IPS-15b (cell line): Measurements from ENCODE around the gene FIBP.

Source experiments
- H3K27me3 ChIP-seq: one replicate; pipeline ENCODE4 v1.6.1; 2013; ENCODE audit warnings: low read length; ENCODE audit not compliant: control insufficient read depth, insufficient read depth
- H3K36me3 ChIP-seq: one replicate; pipeline ENCODE4 v1.6.1; 2013; ENCODE audit warnings: low read length; ENCODE audit not compliant: control insufficient read depth, insufficient read depth
- H3K4me1 ChIP-seq: one replicate; pipeline ENCODE4 v1.6.1; 2013; ENCODE audit warnings: mild to moderate bottlenecking, low read length; ENCODE audit not compliant: control insufficient read depth, insufficient read depth
- H3K4me3 ChIP-seq: one replicate; pipeline ENCODE4 v1.5.1; 2013; ENCODE audit warnings: low read depth, low read length
- H3K9ac ChIP-seq: one replicate; pipeline ENCODE4 v1.6.1; 2013; ENCODE audit warnings: low read depth, mild to moderate bottlenecking, low read length
- H3K9me3 ChIP-seq: one replicate; pipeline ENCODE4 v1.6.1; 2013; ENCODE audit warnings: mild to moderate bottlenecking, low read length; ENCODE audit not compliant: control insufficient read depth, insufficient read depth

The FIBP gene

DNA sequence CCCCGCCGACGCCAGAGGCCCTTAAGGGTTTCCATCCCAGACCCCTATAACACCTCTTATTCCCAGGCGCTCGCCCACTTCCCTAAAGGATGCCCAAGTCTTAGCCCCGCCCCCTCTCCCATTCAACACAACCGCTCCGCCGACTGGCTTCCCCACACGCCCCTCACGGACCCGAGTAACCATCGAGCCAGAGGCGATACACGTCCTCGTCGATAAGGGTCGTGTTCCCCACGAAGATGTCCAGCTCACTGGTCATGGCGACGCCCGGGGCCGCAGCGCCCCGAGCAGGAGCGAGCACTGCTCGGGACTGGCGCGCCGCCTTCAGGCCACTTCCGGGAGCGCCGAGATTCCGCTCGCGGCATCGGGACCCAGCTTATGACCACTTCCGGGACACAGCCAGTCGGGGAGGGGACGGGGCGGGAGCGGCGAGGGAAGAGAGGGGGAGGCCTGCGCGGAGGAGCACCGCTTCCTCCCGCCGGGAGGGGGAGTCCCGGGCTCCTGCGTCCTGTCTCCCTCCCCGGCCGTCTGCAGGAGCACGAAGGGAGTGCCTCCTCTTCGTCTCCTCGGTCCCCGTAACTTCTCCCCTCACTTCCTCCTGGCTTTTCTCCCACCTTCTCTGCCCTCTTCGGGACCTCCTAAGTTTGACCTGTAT is at the start of gene FIBP:
TSS of gene FIBP (minus strand) at position 309 of the 652 bp plus-strand sequence. CDS start at position 256, 53 bp downstream.
- H3K4me1 ChIP-seq: peaks cover 10% of the 10 kb centered on the region
- peak within 1 kb of the TSS; percentile 76 for H3K9ac ChIP-seq
- H3K4me3 ChIP-seq: peak within 1 kb of the TSS; percentile 96
- peaks cover 19% of the 10 kb centered on the region for H3K27me3 ChIP-seq
- H3K36me3 ChIP-seq: peaks cover 22% of the 10 kb centered on the region
- no peaks in the 10 kb centered on the region for H3K9me3 ChIP-seq

DNA sequence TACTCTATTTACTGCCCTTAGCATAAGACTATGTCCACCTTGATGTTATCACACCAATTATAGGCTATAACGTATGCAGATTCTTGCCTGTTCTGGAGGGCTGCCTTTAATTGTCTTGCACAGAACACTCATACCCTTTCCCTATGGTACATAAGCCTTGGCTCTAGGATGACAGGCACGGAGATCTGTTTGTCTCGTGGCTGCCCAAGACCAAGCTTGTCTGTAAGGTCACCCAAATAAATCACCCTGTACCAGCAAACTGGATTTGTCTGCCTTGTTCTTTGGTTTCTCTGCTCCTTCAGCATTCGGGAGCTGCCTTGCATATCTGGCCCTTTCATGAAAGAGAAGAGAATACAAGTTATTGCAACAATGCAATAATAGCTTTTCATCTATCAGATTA is 49.5 kb upstream of the FIBP start:
- H3K9me3 ChIP-seq: no peaks in the 10 kb centered on the region
- peaks cover 5% of the 10 kb centered on the region for H3K4me1 ChIP-seq
- no peak overlapping the region for H3K9ac ChIP-seq
- no peaks in the 10 kb centered on the region for H3K27me3 ChIP-seq
- no peaks in the 10 kb centered on the region for H3K36me3 ChIP-seq
- no peak overlapping the region for H3K4me3 ChIP-seq

DNA sequence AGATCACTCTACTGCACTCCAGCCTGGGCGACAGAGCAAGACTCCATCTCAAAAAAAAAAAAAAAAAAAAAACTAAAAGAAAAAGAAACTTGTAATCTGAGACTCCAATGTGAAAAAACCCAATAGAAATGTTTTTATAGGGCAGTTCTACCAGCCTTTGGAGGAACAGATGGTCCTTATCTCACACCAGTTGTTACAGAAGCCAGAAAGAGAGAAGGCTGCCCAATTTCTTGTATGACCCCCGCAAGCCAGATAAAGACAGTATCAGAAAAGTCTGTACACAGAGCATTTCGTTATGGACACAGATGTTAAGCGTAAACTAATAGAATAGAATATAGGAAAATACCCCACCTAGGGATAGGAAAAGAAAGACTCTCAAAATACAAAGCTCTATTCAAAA is 45.7 kb upstream of the FIBP start:
- no peak overlapping the region for H3K4me3 ChIP-seq
- H3K4me1 ChIP-seq: peaks cover 2% of the 10 kb centered on the region
- no peak overlapping the region for H3K9ac ChIP-seq
- H3K9me3 ChIP-seq: no peaks in the 10 kb centered on the region
- no peaks in the 10 kb centered on the region for H3K27me3 ChIP-seq
- H3K36me3 ChIP-seq: no peaks in the 10 kb centered on the region

DNA sequence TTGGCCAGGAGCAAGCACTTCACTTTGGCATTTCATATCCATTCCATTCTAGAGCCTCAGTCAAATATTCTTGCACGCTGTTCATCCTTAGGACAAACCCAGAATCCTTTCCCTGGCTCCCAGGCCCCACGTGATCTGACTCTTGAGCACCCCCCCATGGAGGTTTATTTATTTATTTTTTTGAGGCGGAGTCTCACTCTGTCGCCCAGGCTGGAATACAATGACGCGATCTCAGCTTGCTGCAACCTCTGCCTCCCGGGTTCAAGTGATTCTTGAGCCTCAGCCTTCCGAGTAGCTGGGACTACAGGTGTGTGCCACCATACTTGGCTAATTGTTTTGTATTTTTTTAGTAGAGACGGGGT is 44.3 kb upstream of the FIBP start:
- H3K4me3 ChIP-seq: peak overlapping the region; percentile 20

DNA sequence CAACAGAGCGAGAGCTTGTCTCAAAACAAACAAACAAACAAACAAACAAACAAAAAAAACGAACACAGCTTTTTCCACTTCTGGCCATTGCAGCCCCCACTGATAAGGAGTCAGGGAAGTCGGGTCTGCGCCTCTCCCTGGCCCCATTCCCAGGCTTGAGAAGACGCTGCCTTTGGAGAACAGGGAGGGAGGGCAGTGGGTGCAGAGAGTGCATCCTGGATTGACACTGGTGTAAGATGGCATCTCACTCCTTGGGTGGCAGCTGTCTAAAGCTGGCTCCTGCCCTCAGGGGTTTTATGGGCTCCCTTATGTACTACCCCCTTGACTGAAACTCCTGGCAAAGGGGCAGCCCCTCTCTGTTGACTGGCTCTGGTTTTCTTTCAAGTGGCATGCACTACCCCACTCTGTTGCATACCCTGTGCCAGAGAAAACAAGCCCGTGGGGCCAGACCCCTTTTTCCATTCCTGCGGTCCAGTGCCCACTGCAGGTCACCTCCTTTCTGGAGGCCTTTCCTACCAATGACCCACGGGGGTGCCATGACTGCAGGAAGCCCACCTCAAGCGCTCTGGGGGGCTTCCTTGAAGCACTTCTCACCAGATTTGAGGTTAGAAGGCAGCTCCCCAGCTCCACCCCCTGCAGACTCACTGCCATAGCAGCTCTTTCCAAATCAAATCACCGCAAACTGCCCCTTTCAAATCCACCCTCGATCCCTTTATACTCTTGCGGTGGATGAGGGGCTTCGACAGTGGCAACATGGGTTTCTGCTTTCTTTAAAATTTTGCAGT is 43.7 kb upstream of the FIBP start:
- Histone ChIP-seq H3K27me3 (no peaks in the 10 kb centered on the region), H3K4me1 (peaks cover 6% of the 10 kb centered on the region), H3K9me3 (no peaks in the 10 kb centered on the region), H3K4me3 (peak overlapping the region; percentile 20), H3K9ac (no peak overlapping the region), H3K36me3 (no peaks in the 10 kb centered on the region)

More for the DNA sequence above, 44.3 kb upstream of the FIBP start:
- no peaks in the 10 kb centered on the region for H3K9me3 ChIP-seq
- no peaks in the 10 kb centered on the region for H3K27me3 ChIP-seq
- H3K36me3 ChIP-seq: no peaks in the 10 kb centered on the region
- peaks cover 5% of the 10 kb centered on the region for H3K4me1 ChIP-seq
- no peak overlapping the region for H3K9ac ChIP-seq

DNA sequence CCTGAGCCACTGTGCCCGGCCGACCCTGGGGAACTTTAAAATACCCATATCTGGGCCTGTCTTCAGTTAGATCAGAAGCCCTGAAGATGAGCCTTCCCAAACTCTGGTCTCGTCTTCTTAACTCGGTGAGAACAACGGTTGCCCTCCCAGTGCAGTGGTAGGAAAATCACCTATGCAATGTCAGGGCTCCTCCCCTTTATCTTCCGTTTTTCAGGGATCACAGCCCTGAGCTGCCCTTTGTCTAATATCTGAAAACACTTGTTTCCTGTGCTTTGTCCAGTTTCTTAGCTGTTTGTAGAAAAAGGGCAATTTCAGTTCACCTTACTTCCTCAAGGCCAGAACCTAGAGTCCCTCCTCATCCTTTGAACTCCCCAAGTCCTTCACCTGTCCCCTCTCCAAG is 40.4 kb upstream of the FIBP start:
- Histone ChIP-seq H3K4me1 (peaks cover 6% of the 10 kb centered on the region), H3K4me3 (no peak overlapping the region), H3K36me3 (no peaks in the 10 kb centered on the region), H3K9ac (no peak overlapping the region), H3K27me3 (no peaks in the 10 kb centered on the region), H3K9me3 (no peaks in the 10 kb centered on the region)

DNA sequence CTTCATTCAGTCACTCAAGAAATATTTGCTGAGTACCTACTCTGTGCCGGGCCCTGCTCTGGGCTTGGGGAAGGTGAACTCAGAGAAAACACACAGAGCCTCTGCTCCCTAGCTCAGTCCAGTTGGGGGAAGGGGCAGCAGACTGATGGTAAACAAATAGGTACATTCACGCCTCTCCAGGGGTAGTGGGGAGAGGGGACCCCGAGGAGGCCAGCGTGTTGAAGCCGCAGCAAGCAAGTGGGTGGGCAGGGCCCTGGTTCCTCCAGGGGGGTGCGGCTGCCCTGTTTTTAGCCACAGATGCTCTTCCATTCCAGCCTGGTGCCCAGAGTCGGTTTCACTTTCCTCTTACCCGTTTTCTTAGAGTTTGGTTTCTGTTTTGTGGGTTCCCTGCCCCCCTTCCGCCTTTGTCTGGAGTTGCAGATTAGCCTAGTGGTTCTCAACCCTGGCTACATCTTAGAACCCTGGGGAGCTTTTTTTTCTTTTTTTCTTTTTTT is 39.7 kb upstream of the FIBP start:
- H3K4me3 ChIP-seq: no peak overlapping the region
- peaks cover 6% of the 10 kb centered on the region for H3K4me1 ChIP-seq
- H3K27me3 ChIP-seq: no peaks in the 10 kb centered on the region
- no peak overlapping the region for H3K9ac ChIP-seq
- H3K9me3 ChIP-seq: no peaks in the 10 kb centered on the region
- no peaks in the 10 kb centered on the region for H3K36me3 ChIP-seq

DNA sequence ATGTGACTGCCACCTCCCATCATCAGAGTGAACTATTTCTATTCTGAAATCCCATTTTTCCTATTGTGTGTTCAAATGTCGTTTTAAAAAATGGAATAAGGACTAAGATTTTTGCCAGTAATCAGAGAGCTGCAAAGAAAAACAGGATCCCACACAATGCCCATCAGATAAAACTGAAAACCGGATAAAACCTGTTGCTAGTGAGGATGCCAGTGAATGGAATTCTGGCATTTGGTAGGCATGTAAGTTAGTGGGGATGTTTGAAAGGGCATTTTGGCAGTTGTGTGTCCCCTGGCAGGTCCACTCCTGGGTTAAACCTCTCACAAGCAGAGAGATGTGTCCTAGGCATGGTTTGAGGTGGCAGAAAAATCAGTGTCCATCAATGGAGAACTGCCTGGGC is 37.1 kb upstream of the FIBP start:
- Histone ChIP-seq H3K9ac (no peak overlapping the region), H3K27me3 (no peaks in the 10 kb centered on the region), H3K4me3 (no peak overlapping the region), H3K9me3 (no peaks in the 10 kb centered on the region), H3K36me3 (peaks cover 9% of the 10 kb centered on the region), H3K4me1 (peaks cover 4% of the 10 kb centered on the region)

DNA sequence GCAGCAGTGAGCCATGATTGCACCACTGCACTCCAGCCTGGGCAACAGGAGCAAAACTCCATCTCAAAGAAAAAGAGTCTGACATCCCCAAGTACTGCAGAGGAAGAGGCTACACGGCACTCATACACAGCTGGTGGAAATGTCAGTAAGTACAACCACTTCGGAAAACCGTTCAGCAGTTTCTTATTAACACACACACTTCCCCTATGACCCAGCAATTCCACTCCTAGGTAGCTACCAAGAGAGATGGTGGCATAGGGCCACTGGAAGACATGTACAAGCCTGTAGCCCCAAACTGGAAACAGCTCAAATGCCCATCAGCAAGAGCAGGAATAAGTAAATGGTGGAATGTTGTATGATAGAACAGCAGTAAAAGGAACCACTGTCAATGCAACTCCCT is 34.3 kb upstream of the FIBP start:
- Histone ChIP-seq H3K9me3 (no peaks in the 10 kb centered on the region), H3K4me3 (no peak overlapping the region), H3K4me1 (peaks cover 3% of the 10 kb centered on the region), H3K36me3 (peaks cover 9% of the 10 kb centered on the region), H3K27me3 (no peaks in the 10 kb centered on the region), H3K9ac (no peak overlapping the region)

DNA sequence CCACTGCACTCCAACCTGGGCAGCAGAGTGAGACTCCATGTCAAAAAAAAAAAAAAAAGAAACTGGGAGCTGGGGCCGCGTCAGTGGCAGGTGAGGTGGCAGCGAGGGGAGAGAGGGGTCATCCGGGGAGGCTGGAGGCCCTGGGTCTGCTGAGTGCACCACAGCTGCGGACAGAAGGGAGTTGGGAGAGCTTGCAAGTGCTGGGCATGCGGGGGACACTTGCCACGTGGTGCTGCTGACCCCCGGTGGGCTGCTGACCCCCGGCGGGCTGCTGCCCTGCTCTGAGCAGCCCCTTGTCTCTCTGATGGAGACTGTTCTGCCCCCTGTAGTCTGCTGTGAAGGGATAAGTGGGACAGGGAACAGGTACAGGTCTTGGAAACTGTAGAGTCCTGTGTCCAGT is 33.6 kb upstream of the FIBP start:
- no peaks in the 10 kb centered on the region for H3K27me3 ChIP-seq
- H3K4me1 ChIP-seq: peaks cover 2% of the 10 kb centered on the region
- no peaks in the 10 kb centered on the region for H3K9me3 ChIP-seq
- peaks cover 9% of the 10 kb centered on the region for H3K36me3 ChIP-seq
- no peak overlapping the region for H3K4me3 ChIP-seq
- no peak overlapping the region for H3K9ac ChIP-seq

DNA sequence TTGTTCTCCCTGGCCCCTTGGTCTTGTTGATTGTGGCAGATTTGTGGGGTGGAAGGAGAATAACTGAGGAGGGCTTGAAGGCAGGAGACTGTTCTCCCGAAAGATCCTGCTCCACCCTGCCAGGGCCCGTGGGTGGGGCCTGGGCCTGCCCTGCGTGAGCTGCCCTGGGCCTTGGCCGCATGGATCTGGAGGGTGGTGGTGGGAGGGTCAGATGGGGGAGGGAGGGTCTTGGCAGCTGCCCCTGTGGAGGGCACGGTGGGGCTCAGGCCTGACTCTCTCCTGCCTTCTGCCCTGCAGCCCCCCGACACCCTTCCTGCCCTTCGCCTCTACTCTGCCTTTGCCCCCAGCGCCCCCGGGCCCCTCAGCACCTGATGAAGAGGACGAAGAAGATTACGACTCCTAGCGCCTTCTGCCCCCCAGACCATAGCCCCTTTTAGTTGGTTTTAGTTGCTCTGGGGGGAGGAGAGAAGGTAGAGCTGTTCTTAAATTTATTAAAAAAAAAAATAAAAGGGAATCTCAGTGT is 32.8 kb upstream of the FIBP start:
- no peak overlapping the region for H3K4me3 ChIP-seq
- H3K27me3 ChIP-seq: no peaks in the 10 kb centered on the region
- H3K9me3 ChIP-seq: no peaks in the 10 kb centered on the region
- H3K4me1 ChIP-seq: peaks cover 2% of the 10 kb centered on the region
- H3K9ac ChIP-seq: no peak overlapping the region
- H3K36me3 ChIP-seq: peaks cover 9% of the 10 kb centered on the region

DNA sequence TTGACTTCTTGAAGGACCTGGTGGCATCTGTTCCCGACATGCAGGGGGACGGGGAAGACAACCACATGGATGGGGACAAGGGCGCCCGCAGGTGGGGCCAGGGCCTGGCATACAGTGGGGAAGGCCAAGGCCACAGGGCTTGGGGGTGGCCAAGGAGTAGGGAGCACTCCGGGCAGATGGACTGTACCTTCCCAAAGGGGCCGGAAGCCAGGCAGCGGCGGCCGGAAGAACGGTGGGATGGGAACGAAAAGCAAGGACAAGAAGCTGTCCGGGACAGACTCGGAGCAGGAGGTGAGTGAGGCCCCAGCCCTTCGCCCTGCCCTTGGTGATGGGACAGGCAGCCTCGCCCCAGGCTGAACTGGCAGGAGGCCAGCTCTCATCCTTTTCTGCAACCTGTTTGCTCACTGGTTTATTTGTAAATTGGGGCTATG is 32.1 kb upstream of the FIBP start:
- H3K36me3 ChIP-seq: peaks cover 9% of the 10 kb centered on the region
- H3K4me3 ChIP-seq: peak overlapping the region; percentile 62
- no peak overlapping the region for H3K9ac ChIP-seq
- H3K27me3 ChIP-seq: no peaks in the 10 kb centered on the region
- peaks cover 2% of the 10 kb centered on the region for H3K4me1 ChIP-seq
- no peaks in the 10 kb centered on the region for H3K9me3 ChIP-seq
